ENCODE results near the gene ATP2B2.

The ATP2B2 gene

GRCh38 chr3:10367506-10367905 is 137.9 kb downstream of the ATP2B2 start:
- no peak for TF ChIP-seq ZNF274 (IDR thresholded peaks at IDR 0.05; ENCODE audit: low read depth, low read length)
- H3K4me3 ChIP-seq (ENCODE audit: low read length) = no peak overlapping the region

GRCh38 chr3:10366651-10367101 is 138.7 kb downstream of the ATP2B2 start:
- no peak overlapping the region for H3K4me3 ChIP-seq (ENCODE audit: low read length)
- TF ChIP-seq ZNF274 (IDR thresholded peaks at IDR 0.05; ENCODE audit: low read depth, low read length) = no peak

DNA sequence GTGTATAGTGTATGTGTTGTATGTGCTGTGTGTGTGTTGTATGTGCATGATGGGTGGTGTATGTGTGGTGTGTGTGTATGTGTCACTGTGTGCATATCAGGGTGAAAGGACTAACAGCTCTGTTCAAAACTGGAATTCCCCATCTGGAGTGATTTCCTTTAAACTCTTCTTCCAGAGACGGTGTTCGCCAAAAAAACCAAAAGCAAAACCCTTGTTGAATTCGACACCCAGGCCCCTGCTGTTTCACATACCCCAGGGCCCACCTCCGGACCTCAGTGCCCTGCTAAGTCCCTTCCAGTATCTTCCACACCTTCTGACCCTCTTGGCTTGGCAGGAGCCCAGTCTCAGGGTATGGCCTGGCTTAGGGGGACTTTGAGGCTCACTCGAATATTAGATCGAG is 139.6 kb downstream of the ATP2B2 start:
- TF ChIP-seq ZNF274 (IDR thresholded peaks at IDR 0.05; ENCODE audit: low read depth, low read length) = no peak
- no peak overlapping the region for H3K4me3 ChIP-seq (ENCODE audit: low read length)

DNA sequence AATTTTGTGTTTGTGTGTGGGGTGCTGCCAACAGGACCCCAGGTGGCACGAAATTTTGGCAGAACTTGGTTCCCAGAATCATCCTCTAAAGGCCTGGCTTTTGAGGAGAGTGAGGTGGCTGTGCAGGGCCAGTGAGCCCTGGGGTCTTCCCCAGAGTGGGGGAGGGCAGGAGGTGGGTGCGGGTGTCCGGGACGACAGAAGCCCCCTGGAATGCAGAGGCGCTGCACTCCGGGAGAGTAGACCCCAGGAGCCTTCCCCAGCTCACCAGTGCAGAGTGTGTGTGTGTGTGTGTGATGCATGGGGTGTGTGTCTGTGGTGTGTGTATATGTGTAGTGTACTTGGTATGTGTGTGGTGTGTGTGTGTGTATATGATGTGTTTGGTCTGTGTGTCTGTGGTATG is 140.1 kb downstream of the ATP2B2 start:
- no peak for TF ChIP-seq ZNF274 (IDR thresholded peaks at IDR 0.05; ENCODE audit: low read depth, low read length)
- H3K4me3 ChIP-seq (ENCODE audit: low read length) = no peak overlapping the region

- no peak overlapping the region for H3K4me3 ChIP-seq (ENCODE audit: low read length)
- no peak for TF ChIP-seq ZNF274 (IDR thresholded peaks at IDR 0.05; ENCODE audit: low read depth, low read length)
These were observed 140.6 kb downstream of the ATP2B2 start for GRCh38 chr3:10364806-10365205.

DNA sequence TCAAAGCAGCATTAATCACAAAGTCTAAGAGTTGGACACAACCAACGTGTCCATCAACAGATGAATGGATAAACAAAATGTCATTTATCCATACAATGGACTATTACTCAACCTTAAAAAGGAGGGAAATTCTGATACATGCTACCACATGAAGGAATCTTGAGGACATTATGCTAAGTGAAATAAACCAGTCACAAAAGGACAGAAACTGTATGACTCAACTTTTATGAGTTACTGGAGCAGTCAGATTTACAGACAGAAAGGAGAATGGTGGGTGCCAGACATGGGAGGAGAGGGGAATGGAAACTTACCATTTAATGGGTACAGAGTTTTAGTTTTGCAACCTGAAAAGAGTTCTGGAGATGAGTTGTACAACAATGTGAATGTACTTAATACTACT is 141.5 kb downstream of the ATP2B2 start:
- TF ChIP-seq ZNF274 (IDR thresholded peaks at IDR 0.05; ENCODE audit: low read depth, low read length) = no peak
- no peak overlapping the region for H3K4me3 ChIP-seq (ENCODE audit: low read length)

- no peak overlapping the region for H3K4me3 ChIP-seq (ENCODE audit: low read length)
- TF ChIP-seq ZNF274 (IDR thresholded peaks at IDR 0.05; ENCODE audit: low read depth, low read length) = no peak
These were observed 144.0 kb downstream of the ATP2B2 start for GRCh38 chr3:10361375-10361774.

DNA sequence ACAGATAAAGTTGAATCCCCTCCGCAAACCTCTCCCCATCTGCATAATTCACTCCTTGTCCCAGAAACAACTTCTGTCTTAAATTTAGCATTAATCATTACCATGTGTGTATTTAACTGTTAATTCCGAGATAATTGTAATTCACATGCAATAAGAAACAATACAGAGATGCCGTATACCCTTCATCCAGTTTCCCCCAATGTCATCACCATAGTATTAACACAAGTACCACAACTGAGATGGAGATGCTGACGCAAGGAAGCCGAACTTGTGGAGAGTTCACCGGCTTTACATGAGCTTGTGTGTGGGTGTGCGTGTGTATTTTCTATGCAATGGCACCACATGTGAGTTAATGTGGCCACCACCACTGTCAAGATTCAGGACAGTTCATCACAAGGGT is 144.9 kb downstream of the ATP2B2 start:
- H3K4me3 ChIP-seq (ENCODE audit: low read length) = no peak overlapping the region
- no peak for TF ChIP-seq ZNF274 (IDR thresholded peaks at IDR 0.05; ENCODE audit: low read depth, low read length)

GRCh38 chr3:10359761-10360161 is 145.6 kb downstream of the ATP2B2 start:
- no peak for TF ChIP-seq ZNF274 (IDR thresholded peaks at IDR 0.05; ENCODE audit: low read depth, low read length)
- no peak overlapping the region for H3K4me3 ChIP-seq (ENCODE audit: low read length)

- H3K4me3 ChIP-seq (ENCODE audit: low read length) = no peak overlapping the region
- TF ChIP-seq ZNF274 (IDR thresholded peaks at IDR 0.05; ENCODE audit: low read depth, low read length) = no peak
These were observed 146.9 kb downstream of the ATP2B2 start for GRCh38 chr3:10358309-10358980.

- TF ChIP-seq ZNF274 (IDR thresholded peaks at IDR 0.05; ENCODE audit: low read depth, low read length) = no peak
- H3K4me3 ChIP-seq (ENCODE audit: low read length) = no peak overlapping the region
These were observed 147.6 kb downstream of the ATP2B2 start for GRCh38 chr3:10357592-10358308.

- no peak overlapping the region for H3K4me3 ChIP-seq (ENCODE audit: low read length)
- no peak for TF ChIP-seq ZNF274 (IDR thresholded peaks at IDR 0.05; ENCODE audit: low read depth, low read length)
These were observed 148.3 kb downstream of the ATP2B2 start for GRCh38 chr3:10357095-10357494.

- no peak for TF ChIP-seq ZNF274 (IDR thresholded peaks at IDR 0.05; ENCODE audit: low read depth, low read length)
- H3K4me3 ChIP-seq (ENCODE audit: low read length) = no peak overlapping the region
These were observed 148.9 kb downstream of the ATP2B2 start for GRCh38 chr3:10356461-10356981.

DNA sequence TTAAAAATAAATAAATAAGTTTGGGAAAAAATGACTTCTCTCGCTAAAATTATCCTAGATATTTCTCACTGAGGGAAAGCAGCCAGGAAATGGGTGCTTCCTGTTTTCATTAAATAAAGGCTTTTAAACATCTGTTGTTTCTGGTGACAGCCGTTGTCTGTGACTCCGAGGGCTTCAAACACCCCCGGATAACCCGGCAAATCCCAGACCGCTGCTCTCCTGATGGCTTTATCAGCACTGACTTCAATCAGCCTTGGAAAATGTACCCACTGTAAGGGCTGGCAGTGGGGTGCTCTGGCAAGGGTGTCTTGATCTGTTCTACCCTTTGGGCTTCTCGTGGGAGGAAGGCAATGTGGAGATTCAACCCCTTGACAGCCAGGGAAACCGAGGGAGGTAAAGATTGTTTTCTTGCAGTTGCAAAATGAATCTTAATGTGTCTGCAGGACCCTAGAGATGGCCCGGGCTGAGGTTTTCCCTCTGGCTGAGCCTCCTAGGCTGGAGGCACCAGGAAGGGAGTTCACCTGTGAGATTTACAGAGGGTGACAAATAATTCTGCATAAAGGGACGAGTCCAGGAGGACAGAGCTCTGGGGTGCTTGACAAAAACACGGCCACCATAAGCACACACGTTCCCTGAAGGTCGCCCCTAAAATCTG is 150.9 kb downstream of the ATP2B2 start:
- H3K4me3 ChIP-seq (ENCODE audit: low read length) = no peak overlapping the region
- TF ChIP-seq ZNF274 (IDR thresholded peaks at IDR 0.05; ENCODE audit: low read depth, low read length) = no peak
